ENCODE measurements around the gene KRT27. TPM values are rescaled to one million over a fixed set of nuclear protein-coding genes. Genes with fewer than 3 reads are reported as not detected.

The KRT27 gene
- total and polyA plus RNA-seq, 2 donors (not counting 3 experiments of a cell fraction or from before 2014, with no cell fraction given), result not detected

GRCh38 chr17:40772101-40772500 is 10.2 kb downstream of the KRT27 start, which contains the start of gene KRT26:
KRT26 (minus strand) TSS chr17:40772201; CDS start chr17:40772113, 88 bp downstream.
- intact Hi-C loops (cut with micrococcal nuclease) (no loop called here), dilution Hi-C loops (cut with MboI; ENCODE audit: extremely low pct_ligation_motif_present, low sequenced_read_pairs) (no loop called here)
- H3K36me3 ChIP-seq (ENCODE audit: control insufficient read depth in 2 of 2, extremely low read depth in 1 of 2, insufficient read depth in 2 of 2, low read length in 2 of 2), result no peaks in the 10 kb centered on the region
- no peaks in the 10 kb centered on the region for H3K9me1 ChIP-seq (replicated peaks; ENCODE audit: control insufficient read depth, extremely low read depth, insufficient read depth, low read length)
- peaks cover 6 to 9% of the 10 kb centered on the region in 2 experiments for H3K27me3 ChIP-seq (ENCODE audit: control insufficient read depth in 2 of 2, insufficient read depth in 2 of 2, low read length in 2 of 2)
- no peak within 1 kb of the TSS for H2AFZ ChIP-seq (ENCODE audit: low read depth, low read length)
- no peaks in the 10 kb centered on the region for H3K9me3 ChIP-seq (replicated peaks; ENCODE audit: control insufficient read depth, insufficient read depth, low read length)
- no peaks in the 10 kb centered on the region for H4K20me1 ChIP-seq (replicated peaks; ENCODE audit: control insufficient read depth, extremely low read depth, insufficient read depth, low read length)
- no peak within 1 kb of the TSS for H3K4me3 ChIP-seq (replicated peaks in 1 of 3; ENCODE audit: insufficient read depth in 1 of 3, low read depth in 1 of 3, low read length in 3 of 3)
- no peak within 1 kb of the TSS for H3K4me2 ChIP-seq (ENCODE audit: insufficient read depth, low read length)
- no peak for TF ChIP-seq GATA2 (IDR thresholded peaks at IDR 0.05; ENCODE audit: insufficient read depth, insufficient read length, low read depth, low read length)
- TF ChIP-seq JUN (IDR thresholded peaks at IDR 0.05; ENCODE audit: borderline replicate concordance, insufficient read depth, insufficient read length, low read depth), result no peak
- no peak for TF ChIP-seq POLR2AphosphoS5 (IDR thresholded peaks at IDR 0.05; ENCODE audit: insufficient read depth, low read depth, low read length)
- FAIRE-seq (no peak), DNase-seq (ENCODE audit: low read depth, low spot score) (no peak)
- BruUV-seq (replicated peaks), result no TSS peak
- no peaks in the 10 kb centered on the region for H3K79me2 ChIP-seq (ENCODE audit: control insufficient read depth, insufficient read depth, low read length)
- POLR2A ChIA-PET, result no interaction called here
- no peak within 1 kb of the TSS for H3K9ac ChIP-seq (replicated peaks; ENCODE audit: extremely low read depth, insufficient read depth, low read length)
- H3K27ac ChIP-seq (ENCODE audit: insufficient read depth, low read depth, low read length), result no peak within 1 kb of the TSS
- no peaks in the 10 kb centered on the region for H3K4me1 ChIP-seq (ENCODE audit: control insufficient read depth, extremely low read depth, insufficient read depth, low read length)
- CTCF ChIA-PET, result no interaction called here

- no peak overlapping the region for H3K27ac ChIP-seq (ENCODE audit: insufficient read depth, low read depth, low read length)
- DNase-seq (ENCODE audit: low read depth, low spot score) (no peak), FAIRE-seq (no peak)
- H3K9me1 ChIP-seq (replicated peaks; ENCODE audit: control insufficient read depth, extremely low read depth, insufficient read depth, low read length), result no peaks in the 10 kb centered on the region
- no peaks in the 10 kb centered on the region for H4K20me1 ChIP-seq (replicated peaks; ENCODE audit: control insufficient read depth, extremely low read depth, insufficient read depth, low read length)
- H3K9ac ChIP-seq (replicated peaks; ENCODE audit: extremely low read depth, insufficient read depth, low read length), result no peak overlapping the region
- no peaks in the 10 kb centered on the region for H3K4me1 ChIP-seq (ENCODE audit: control insufficient read depth, extremely low read depth, insufficient read depth, low read length)
- POLR2A ChIA-PET, result no interaction called here
- H3K9me3 ChIP-seq (replicated peaks; ENCODE audit: control insufficient read depth, insufficient read depth, low read length), result no peaks in the 10 kb centered on the region
- no peak for TF ChIP-seq MYC (IDR thresholded peaks at IDR 0.05; ENCODE audit: low read depth, low read length)
- no peaks in the 10 kb centered on the region for H3K79me2 ChIP-seq (ENCODE audit: control insufficient read depth, insufficient read depth, low read length)
- H3K27me3 ChIP-seq (ENCODE audit: control insufficient read depth in 2 of 2, insufficient read depth in 2 of 2, low read length in 2 of 2), result peaks cover 2 to 5% of the 10 kb centered on the region in 2 experiments
- intact Hi-C loops (cut with micrococcal nuclease) (no loop called here), dilution Hi-C loops (cut with MboI; ENCODE audit: extremely low pct_ligation_motif_present, low sequenced_read_pairs) (no loop called here)
- no peak overlapping the region for H2AFZ ChIP-seq (ENCODE audit: low read depth, low read length)
- H3K4me2 ChIP-seq (ENCODE audit: insufficient read depth, low read length), result no peak overlapping the region
- BruUV-seq (replicated peaks), result no TSS peak
- H3K4me3 ChIP-seq (replicated peaks in 1 of 3; ENCODE audit: insufficient read depth in 1 of 3, low read depth in 1 of 3, low read length in 3 of 3), result no peak overlapping the region
- no peaks in the 10 kb centered on the region for H3K36me3 ChIP-seq (ENCODE audit: control insufficient read depth in 2 of 2, extremely low read depth in 1 of 2, insufficient read depth in 2 of 2, low read length in 2 of 2)
- CTCF ChIA-PET, result no interaction called here
Observed at GRCh38 chr17:40765657-40766056, 16.7 kb downstream of the KRT27 start.
